Adipocyte (in vitro differentiated cells): ENCODE results near the gene FSTL5.

Experiments used
- DNase-seq: peaks from one replicate; pipeline ENCODE4 v3.0.0-alpha.2; 2015; ENCODE audit warnings: low read depth
- H3K27me3 ChIP-seq: replicated peaks from 2 replicates; pipeline ENCODE4 v1.7.0; 2013; ENCODE audit warnings: mild to moderate bottlenecking, low read length, moderate library complexity; ENCODE audit not compliant: control insufficient read depth, insufficient read depth
- H3K36me3 ChIP-seq: 2 replicates; pipeline ENCODE4 v1.7.0; 2013; ENCODE audit warnings: low read length, mild to moderate bottlenecking, moderate library complexity; ENCODE audit not compliant: control insufficient read depth, insufficient read depth, severe bottlenecking
- H3K4me1 ChIP-seq: 2 replicates; pipeline ENCODE4 v1.7.0; 2013; ENCODE audit warnings: mild to moderate bottlenecking, low read length, moderate library complexity; ENCODE audit not compliant: control insufficient read depth, insufficient read depth
- H3K4me3 ChIP-seq: 2 replicates; pipeline ENCODE4 v1.7.0; 2013; ENCODE audit warnings: mild to moderate bottlenecking, low read length, moderate library complexity
- H3K9ac ChIP-seq: 2 replicates; pipeline ENCODE4 v1.7.0; 2013; ENCODE audit warnings: mild to moderate bottlenecking, low read length, moderate library complexity
- H3K9me3 ChIP-seq: 2 replicates; pipeline ENCODE4 v1.7.0; 2013; ENCODE audit warnings: mild to moderate bottlenecking, low read length, moderate library complexity; ENCODE audit not compliant: control insufficient read depth

FSTL5 gene

DNA sequence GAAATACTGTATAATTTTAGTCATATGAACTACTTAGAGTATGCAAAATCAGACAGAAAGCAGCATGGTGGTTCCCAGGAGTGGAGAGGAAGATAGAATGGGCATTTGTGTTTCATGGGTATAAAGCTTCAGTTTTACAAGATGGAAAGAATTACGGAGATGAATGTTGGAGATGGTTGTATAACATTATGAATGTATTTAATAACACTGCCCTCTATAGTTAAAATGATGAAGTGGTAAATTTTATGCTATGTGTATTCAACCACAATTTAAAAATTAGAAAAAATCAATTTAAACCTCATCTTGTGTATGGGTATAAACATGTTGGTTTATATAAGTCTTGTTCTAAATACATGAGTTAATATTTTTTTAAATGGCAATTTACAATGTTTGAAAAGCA lies 521.1 kb downstream of the FSTL5 start:
- no peaks in the 10 kb centered on the region for H3K4me1 ChIP-seq
- no peaks in the 10 kb centered on the region for H3K27me3 ChIP-seq
- H3K4me3 ChIP-seq: no peak overlapping the region
- DNase-seq: peak; percentile 50
- no peak overlapping the region for H3K9ac ChIP-seq
- H3K9me3 ChIP-seq: peaks cover 8% of the 10 kb centered on the region
- no peaks in the 10 kb centered on the region for H3K36me3 ChIP-seq

DNA sequence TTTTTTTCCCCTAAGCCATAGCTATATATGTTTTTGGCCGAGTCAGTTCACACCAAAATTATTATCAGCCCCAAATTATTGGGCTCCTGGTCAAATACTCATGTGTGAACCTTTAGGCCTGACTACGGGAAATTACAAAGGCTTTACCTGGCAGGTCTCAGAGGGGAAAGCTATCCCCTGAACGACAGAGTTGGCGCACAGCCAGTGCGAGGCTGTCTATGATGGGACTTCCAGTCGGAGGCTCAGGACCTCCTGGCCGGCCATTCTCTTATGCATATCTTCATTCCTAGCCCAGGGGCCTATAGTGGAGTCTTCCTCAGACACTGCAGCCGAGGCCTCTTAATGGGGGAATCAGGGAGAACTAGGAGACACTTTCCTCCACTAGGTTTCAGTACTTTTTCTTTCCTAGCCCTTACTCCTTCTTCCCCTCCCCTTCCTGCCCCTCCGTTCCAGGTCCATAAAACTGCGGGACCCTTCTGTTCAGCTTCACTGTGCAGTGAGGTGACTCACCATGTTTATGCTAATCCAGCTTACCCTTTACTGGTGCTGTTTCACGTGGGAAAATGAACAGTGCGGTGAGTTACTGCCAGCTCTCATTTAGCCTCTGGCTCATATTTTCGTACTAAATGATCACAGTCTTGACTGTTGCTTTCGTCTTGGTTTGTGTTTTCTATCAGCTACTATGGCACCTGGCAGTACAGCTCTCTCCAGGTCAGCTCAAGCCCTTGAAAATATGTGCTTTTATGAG lies 533.9 kb downstream of the FSTL5 start:
- no peaks in the 10 kb centered on the region for H3K36me3 ChIP-seq
- no peak overlapping the region for H3K9ac ChIP-seq
- H3K9me3 ChIP-seq: no peaks in the 10 kb centered on the region
- H3K27me3 ChIP-seq: no peaks in the 10 kb centered on the region
- H3K4me3 ChIP-seq: no peak overlapping the region
- H3K4me1 ChIP-seq: no peaks in the 10 kb centered on the region
- DNase-seq: peak; percentile 34

- no peak for DNase-seq
- Histone ChIP-seq H3K36me3 (no peaks in the 10 kb centered on the region), H3K4me3 (no peak overlapping the region), H3K27me3 (no peaks in the 10 kb centered on the region), H3K9me3 (no peaks in the 10 kb centered on the region), H3K9ac (no peak overlapping the region), H3K4me1 (no peaks in the 10 kb centered on the region)
Observed at GRCh38 chr4:161604516-161605300, 559.1 kb downstream of the FSTL5 start.

DNA sequence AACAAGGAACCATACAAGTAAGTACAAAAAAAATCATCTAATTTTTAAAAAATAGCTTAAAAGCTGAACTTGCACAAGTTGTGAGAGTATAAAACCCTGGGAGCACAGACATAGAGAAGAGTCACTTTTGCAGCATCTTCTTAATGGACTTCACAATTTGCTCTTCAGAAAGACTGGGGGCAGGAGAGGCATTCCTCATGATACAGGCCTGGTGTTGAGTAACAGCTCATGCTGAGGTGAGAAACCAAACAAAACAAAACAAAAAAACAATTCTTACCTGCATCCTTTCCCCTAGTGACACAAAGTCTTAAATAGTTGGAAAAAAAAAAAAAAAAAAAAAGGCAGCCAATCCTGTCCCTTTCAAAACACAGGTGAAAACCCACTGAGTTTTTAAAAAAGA lies 562.8 kb downstream of the FSTL5 start:
- no peaks in the 10 kb centered on the region for H3K4me1 ChIP-seq
- H3K9ac ChIP-seq: no peak overlapping the region
- no peaks in the 10 kb centered on the region for H3K27me3 ChIP-seq
- H3K9me3 ChIP-seq: no peaks in the 10 kb centered on the region
- H3K36me3 ChIP-seq: no peaks in the 10 kb centered on the region
- DNase-seq: no peak
- no peak overlapping the region for H3K4me3 ChIP-seq

GRCh38 chr4:161595230-161595771 lies 568.5 kb downstream of the FSTL5 start:
- Histone ChIP-seq H3K4me1 (no peaks in the 10 kb centered on the region), H3K36me3 (no peaks in the 10 kb centered on the region), H3K9ac (no peak overlapping the region), H3K4me3 (no peak overlapping the region), H3K27me3 (no peaks in the 10 kb centered on the region), H3K9me3 (no peaks in the 10 kb centered on the region)
- no peak for DNase-seq

DNA sequence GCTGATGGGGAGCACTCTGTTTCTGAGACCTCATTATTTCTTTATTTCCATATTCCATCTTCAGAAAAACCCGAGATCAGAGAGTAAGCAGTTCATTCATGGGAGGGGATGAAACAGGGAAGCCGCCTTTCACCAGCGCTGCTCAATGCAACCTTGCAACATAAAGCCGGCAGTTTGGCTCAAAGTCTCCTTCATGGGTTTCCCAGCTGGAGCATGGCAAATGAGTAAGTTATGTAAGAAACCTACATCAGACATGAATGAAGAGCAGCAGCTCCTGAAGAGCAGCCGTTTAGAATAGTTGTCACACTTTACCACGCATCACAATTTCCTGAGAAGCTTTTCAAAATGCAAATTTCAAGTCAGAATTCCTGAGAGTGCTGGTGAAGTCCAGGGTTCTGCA lies 578.8 kb downstream of the FSTL5 start:
- H3K36me3 ChIP-seq: no peaks in the 10 kb centered on the region
- H3K4me1 ChIP-seq: peaks cover 6% of the 10 kb centered on the region
- no peak for DNase-seq
- no peaks in the 10 kb centered on the region for H3K27me3 ChIP-seq
- H3K4me3 ChIP-seq: no peak overlapping the region
- H3K9me3 ChIP-seq: no peaks in the 10 kb centered on the region
- H3K9ac ChIP-seq: no peak overlapping the region

DNA sequence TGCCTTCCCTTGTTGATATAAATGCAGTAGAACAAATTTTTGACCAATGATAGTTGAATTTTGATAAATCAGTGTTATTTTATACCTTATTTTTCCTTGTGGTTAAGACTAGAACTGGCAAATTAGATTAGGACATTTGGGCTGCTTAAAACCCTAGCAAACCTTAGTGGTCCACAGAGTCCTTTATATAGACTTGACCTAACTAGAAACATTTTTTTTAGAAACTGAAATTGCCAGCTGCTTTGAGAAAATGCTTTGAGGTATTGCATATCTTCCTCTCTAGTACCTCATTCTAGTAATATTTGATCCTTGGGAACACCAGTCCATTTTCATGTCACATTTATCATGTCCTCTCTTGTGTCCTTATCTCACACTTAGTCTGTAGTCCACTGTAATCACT lies 580.3 kb downstream of the FSTL5 start:
- Histone ChIP-seq H3K9ac (no peak overlapping the region), H3K4me3 (no peak overlapping the region), H3K36me3 (no peaks in the 10 kb centered on the region), H3K9me3 (no peaks in the 10 kb centered on the region), H3K4me1 (peaks cover 6% of the 10 kb centered on the region), H3K27me3 (no peaks in the 10 kb centered on the region)
- DNase-seq: no peak

- no peaks in the 10 kb centered on the region for H3K36me3 ChIP-seq
- peak; percentile 59 for DNase-seq
- H3K4me3 ChIP-seq: no peak overlapping the region
- no peak overlapping the region for H3K9ac ChIP-seq
- no peaks in the 10 kb centered on the region for H3K27me3 ChIP-seq
- no peaks in the 10 kb centered on the region for H3K9me3 ChIP-seq
- peaks cover 14% of the 10 kb centered on the region for H3K4me1 ChIP-seq
Observed at GRCh38 chr4:161581262-161582230, 582.3 kb downstream of the FSTL5 start.

GRCh38 chr4:161577579-161578301 lies 586.1 kb downstream of the FSTL5 start:
- Histone ChIP-seq H3K9me3 (no peaks in the 10 kb centered on the region), H3K4me1 (peaks cover 14% of the 10 kb centered on the region), H3K9ac (no peak overlapping the region), H3K27me3 (no peaks in the 10 kb centered on the region), H3K36me3 (no peaks in the 10 kb centered on the region), H3K4me3 (peak overlapping the region; percentile 65)
- DNase-seq: peak; percentile 81

DNA sequence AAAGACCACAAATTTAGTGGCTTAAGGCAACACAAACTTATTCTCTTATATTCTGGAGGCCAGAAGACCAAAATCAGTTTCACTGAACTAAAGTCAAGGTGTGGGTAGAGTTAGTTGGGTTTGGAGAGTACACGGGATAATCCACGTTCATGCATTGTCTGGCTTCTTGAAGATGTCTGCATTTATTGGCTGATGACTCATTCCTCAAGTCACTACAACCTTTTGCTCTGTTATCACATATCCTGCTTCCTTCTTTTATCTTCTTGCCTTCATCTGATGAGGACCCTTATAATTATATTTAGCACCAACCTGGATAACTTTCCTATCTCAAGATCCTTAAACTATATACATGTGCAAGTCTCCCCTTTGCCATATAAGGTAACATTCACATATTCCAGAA lies 590.0 kb downstream of the FSTL5 start:
- no peaks in the 10 kb centered on the region for H3K27me3 ChIP-seq
- DNase-seq: no peak
- no peak overlapping the region for H3K9ac ChIP-seq
- peaks cover 8% of the 10 kb centered on the region for H3K4me1 ChIP-seq
- no peaks in the 10 kb centered on the region for H3K9me3 ChIP-seq
- no peak overlapping the region for H3K4me3 ChIP-seq
- H3K36me3 ChIP-seq: no peaks in the 10 kb centered on the region
